Measurements from ENCODE around the gene C16orf89. TPM values are rescaled to one million over a fixed set of nuclear protein-coding genes. Genes with fewer than 3 reads are reported as not detected.

C16orf89 gene
- polyA plus RNA-seq, 1 of the 3 experiments (the other 2 are of a cell fraction): not detected

DNA sequence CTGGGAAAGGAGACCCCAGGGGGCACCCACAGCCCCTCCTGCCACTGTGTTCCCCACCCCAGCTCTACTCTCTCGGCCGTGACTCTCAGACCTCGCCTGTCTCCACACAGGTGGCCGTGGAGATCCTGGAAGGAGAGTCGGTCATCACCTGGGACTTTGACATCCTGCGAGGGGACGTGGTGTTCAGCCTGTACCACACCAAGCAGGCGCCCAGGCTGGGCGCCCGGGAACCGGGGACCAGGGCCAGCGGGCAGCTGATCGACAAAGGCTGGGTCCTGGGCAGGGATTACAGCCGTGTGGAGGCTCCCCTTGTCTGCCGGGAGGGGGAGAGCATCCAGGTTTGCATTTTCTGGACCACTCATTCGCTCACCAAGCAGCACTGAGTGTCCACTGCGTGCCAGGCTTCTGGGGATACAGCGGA lies 57.4 kb downstream of the C16orf89 start (continued):
- TF ChIP-seq, protein P1, sequence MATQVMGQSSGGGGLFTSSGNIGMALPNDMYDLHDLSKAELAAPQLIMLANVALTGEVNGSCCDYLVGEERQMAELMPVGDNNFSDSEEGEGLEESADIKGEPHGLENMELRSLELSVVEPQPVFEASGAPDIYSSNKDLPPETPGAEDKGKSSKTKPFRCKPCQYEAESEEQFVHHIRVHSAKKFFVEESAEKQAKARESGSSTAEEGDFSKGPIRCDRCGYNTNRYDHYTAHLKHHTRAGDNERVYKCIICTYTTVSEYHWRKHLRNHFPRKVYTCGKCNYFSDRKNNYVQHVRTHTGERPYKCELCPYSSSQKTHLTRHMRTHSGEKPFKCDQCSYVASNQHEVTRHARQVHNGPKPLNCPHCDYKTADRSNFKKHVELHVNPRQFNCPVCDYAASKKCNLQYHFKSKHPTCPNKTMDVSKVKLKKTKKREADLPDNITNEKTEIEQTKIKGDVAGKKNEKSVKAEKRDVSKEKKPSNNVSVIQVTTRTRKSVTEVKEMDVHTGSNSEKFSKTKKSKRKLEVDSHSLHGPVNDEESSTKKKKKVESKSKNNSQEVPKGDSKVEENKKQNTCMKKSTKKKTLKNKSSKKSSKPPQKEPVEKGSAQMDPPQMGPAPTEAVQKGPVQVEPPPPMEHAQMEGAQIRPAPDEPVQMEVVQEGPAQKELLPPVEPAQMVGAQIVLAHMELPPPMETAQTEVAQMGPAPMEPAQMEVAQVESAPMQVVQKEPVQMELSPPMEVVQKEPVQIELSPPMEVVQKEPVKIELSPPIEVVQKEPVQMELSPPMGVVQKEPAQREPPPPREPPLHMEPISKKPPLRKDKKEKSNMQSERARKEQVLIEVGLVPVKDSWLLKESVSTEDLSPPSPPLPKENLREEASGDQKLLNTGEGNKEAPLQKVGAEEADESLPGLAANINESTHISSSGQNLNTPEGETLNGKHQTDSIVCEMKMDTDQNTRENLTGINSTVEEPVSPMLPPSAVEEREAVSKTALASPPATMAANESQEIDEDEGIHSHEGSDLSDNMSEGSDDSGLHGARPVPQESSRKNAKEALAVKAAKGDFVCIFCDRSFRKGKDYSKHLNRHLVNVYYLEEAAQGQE (IDR thresholded peaks at IDR 0.05; ENCODE audit: low read depth, low read length): no peak
- TF ChIP-seq MEF2A (IDR thresholded peaks at IDR 0.05; ENCODE audit: borderline replicate concordance, low read depth) (no peak), NRF1 (IDR thresholded peaks at IDR 0.05; ENCODE audit: low read depth, low read length) (no peak), RCOR1 (IDR thresholded peaks at IDR 0.05; ENCODE audit: low read length) (no peak), SIN3A (IDR thresholded peaks at IDR 0.05; ENCODE audit: borderline replicate concordance, low read depth, low read length) (no peak)
- TF ChIP-seq, protein P2, sequence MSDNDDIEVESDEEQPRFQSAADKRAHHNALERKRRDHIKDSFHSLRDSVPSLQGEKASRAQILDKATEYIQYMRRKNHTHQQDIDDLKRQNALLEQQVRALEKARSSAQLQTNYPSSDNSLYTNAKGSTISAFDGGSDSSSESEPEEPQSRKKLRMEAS (IDR thresholded peaks at IDR 0.05; ENCODE audit: low read depth): no peak

DNA sequence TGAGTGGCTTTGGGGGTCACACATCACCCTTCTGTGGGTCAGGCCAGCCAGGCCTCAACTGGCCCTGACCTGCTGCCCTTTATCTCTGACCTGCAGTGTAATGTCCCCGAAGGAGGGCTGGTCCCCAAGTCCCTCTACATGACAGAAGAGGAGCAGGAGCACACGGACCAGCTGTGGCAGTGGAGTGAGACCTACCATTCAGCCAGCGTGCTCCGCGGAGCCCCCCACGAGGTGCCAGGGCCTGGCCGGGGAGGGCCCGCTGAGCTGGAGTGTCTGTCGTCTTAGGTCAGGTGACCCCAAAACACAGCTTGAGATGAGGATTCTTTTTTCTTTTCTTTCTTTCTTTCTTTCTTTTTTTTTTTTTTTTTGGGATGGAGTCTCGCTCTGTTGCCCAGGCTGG lies 58.5 kb downstream of the C16orf89 start:
- no peak overlapping the region for H3K9ac ChIP-seq
- H3K9me2 ChIP-seq: no peaks in the 10 kb centered on the region
- H3K4me1 ChIP-seq (ENCODE audit: control insufficient read depth in 1 of 2, insufficient read depth in 2 of 2, low read depth in 1 of 2, low read length in 1 of 2): no peaks in the 10 kb centered on the region
- H3K27ac ChIP-seq (ENCODE audit: low read depth in 2 of 2, low read length in 1 of 2): no peak overlapping the region
- H3K36me3 ChIP-seq (replicated peaks in 1 of 2; ENCODE audit: control insufficient read depth in 1 of 2, insufficient read depth in 2 of 2, low read length in 1 of 2): no peaks in the 10 kb centered on the region
- no peak for DNase-seq
- H3K4me2 ChIP-seq: no peak overlapping the region
- H3K4me3 ChIP-seq (ENCODE audit: low read depth in 2 of 2, low read length in 1 of 2): no peak overlapping the region
- 62% methylated on average over 10 of the region's 10 CpGs for WGBS (ENCODE audit: low lambda C conversion rate)
- H4K20me1 ChIP-seq (ENCODE audit: insufficient read depth): no peaks in the 10 kb centered on the region
- no peaks in the 10 kb centered on the region for H3F3A ChIP-seq (replicated peaks; ENCODE audit: insufficient read depth)
- ChIA-PET POLR2A (interaction anchor here (0.6 kb wide), 1 partner anchor 20 kb away, joined by 3 read pairs; no protein-coding TSS in a partner anchor), CTCF (no interaction called here)
- no peak for TF ChIP-seq FOXM1 (IDR thresholded peaks at IDR 0.05; ENCODE audit: low read depth)
- TF ChIP-seq EZH2phosphoT487 (IDR thresholded peaks at IDR 0.05; ENCODE audit: borderline replicate concordance, low read depth): no peak
- TF ChIP-seq GATA2 (CRISPR knock-in tag; IDR thresholded peaks at IDR 0.05): no peak
- TF ChIP-seq EP300 (IDR thresholded peaks at IDR 0.05; ENCODE audit: borderline replicate concordance in 1 of 2, low read depth in 1 of 2, low read length in 1 of 2): no peak
- TF ChIP-seq, protein P3, sequence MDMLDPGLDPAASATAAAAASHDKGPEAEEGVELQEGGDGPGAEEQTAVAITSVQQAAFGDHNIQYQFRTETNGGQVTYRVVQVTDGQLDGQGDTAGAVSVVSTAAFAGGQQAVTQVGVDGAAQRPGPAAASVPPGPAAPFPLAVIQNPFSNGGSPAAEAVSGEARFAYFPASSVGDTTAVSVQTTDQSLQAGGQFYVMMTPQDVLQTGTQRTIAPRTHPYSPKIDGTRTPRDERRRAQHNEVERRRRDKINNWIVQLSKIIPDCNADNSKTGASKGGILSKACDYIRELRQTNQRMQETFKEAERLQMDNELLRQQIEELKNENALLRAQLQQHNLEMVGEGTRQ (IDR thresholded peaks at IDR 0.05; ENCODE audit: borderline replicate concordance, low read depth, low read length): no peak
- TF ChIP-seq, protein P4, sequence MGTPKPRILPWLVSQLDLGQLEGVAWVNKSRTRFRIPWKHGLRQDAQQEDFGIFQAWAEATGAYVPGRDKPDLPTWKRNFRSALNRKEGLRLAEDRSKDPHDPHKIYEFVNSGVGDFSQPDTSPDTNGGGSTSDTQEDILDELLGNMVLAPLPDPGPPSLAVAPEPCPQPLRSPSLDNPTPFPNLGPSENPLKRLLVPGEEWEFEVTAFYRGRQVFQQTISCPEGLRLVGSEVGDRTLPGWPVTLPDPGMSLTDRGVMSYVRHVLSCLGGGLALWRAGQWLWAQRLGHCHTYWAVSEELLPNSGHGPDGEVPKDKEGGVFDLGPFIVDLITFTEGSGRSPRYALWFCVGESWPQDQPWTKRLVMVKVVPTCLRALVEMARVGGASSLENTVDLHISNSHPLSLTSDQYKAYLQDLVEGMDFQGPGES (IDR thresholded peaks at IDR 0.05; ENCODE audit: low read depth, low read length): no peak
- TF ChIP-seq, protein P2 (IDR thresholded peaks at IDR 0.05; ENCODE audit: low read depth): no peak
- TF ChIP-seq TCF12 (IDR thresholded peaks at IDR 0.05): no peak
- no peak for TF ChIP-seq TEAD4 (IDR thresholded peaks at IDR 0.05; ENCODE audit: borderline replicate concordance, insufficient read depth)
- no peak for TF ChIP-seq RAD21 (IDR thresholded peaks at IDR 0.05; ENCODE audit: low read length)
- TF ChIP-seq, protein P5, sequence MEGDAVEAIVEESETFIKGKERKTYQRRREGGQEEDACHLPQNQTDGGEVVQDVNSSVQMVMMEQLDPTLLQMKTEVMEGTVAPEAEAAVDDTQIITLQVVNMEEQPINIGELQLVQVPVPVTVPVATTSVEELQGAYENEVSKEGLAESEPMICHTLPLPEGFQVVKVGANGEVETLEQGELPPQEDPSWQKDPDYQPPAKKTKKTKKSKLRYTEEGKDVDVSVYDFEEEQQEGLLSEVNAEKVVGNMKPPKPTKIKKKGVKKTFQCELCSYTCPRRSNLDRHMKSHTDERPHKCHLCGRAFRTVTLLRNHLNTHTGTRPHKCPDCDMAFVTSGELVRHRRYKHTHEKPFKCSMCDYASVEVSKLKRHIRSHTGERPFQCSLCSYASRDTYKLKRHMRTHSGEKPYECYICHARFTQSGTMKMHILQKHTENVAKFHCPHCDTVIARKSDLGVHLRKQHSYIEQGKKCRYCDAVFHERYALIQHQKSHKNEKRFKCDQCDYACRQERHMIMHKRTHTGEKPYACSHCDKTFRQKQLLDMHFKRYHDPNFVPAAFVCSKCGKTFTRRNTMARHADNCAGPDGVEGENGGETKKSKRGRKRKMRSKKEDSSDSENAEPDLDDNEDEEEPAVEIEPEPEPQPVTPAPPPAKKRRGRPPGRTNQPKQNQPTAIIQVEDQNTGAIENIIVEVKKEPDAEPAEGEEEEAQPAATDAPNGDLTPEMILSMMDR (IDR thresholded peaks at IDR 0.05): no peak
- TF ChIP-seq TAF1 (IDR thresholded peaks at IDR 0.05; ENCODE audit: borderline replicate concordance, low read depth, low read length): no peak
- no peak for TF ChIP-seq ELF1 (IDR thresholded peaks at IDR 0.05)
- TF ChIP-seq GABPA (IDR thresholded peaks at IDR 0.05; ENCODE audit: low read depth): no peak
- TF ChIP-seq RXRA (IDR thresholded peaks at IDR 0.05; ENCODE audit: borderline replicate concordance, low read depth): no peak
- TF ChIP-seq NFIC (IDR thresholded peaks at IDR 0.05; ENCODE audit: borderline replicate concordance): no peak
- H3K27me3 ChIP-seq (ENCODE audit: insufficient read depth): peaks cover 20% of the 10 kb centered on the region; the same call in 1 of the 2 replicates
- H3K9me3 ChIP-seq: no peaks in the 10 kb centered on the region
- H2AFZ ChIP-seq (ENCODE audit: low read depth): no peak overlapping the region
- no peaks in the 10 kb centered on the region for H3K79me2 ChIP-seq (ENCODE audit: insufficient read depth)

Measured in SK-N-SH (cell line).